ENCODE results near the gene CFAP74.

Gene CFAP74

DNA sequence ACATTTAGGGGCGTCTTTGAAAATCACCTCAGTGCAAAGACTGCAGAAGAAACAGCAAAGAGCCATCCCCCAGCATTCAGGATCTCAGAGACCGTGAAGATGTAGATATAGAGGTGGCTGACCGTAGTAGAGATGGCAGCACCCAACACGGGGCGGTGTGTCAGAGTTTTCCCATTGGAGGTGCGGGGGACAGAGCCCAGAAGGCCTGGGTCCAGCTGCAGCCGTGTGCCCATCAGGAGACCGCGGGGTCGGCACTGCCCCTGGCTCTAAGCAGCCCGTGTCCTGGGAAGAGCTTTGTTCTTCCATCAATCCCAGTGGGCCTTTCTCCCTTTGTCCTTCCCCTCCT, 16.7 kb upstream of the CFAP74 start:
- no peak for DNase-seq (ENCODE audit: low spot score)

DNA sequence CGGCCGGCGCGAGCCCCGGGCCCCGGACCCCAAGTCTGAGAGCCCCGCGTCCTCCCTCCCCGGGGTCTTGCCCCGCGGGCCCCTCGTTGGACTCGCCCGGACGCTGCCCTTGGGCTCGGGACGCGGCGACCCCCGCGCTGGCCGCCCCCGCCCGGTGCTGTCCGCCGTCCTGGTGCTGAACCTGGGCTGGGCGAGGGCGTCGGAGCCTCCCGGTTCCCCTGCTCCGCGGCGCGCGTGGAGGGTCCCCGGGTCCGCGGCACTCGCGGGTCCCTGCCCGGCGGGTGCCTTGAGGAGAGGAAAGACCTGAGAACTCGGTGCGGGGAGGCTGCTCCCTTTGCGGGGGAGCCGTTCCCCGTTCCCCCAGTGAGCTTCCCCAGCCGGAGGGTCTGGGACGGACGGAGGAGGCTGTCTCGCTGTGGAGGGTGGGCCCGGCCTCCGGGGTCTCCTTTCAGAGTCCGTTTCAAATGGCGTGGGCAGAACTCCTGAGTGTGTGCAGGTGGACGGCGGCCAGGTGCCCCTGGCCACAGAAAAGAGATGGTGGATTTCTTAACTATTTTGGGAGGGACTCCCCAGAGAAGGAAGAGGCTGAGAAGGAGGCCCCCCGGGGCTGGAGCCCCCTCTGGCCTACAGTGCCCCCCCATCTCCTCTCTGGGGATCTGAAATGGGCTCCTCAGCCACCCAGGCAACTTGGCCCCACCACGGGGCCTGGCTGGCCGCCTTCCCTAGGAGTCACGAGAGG, 16.2 kb upstream of the CFAP74 start:
- peak; percentile 91 for DNase-seq (ENCODE audit: low spot score)

DNA sequence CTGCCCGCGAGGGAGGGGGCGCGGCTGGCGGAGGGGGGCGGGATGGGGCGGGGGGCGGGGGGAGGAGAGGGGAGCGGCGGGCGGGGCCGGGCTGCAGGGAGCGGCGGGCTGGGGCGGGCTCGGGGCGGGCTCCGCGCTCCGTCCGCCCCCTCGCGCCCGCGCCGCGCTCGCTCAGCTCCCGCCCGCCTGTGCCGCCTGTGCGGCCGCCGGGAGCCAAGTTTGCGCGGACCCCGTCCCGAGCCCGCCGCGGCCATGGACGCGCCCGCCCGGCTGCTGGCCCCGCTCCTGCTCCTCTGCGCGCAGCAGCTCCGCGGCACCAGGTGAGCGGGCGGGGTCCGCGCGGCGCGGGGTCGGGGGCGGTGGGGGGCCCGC, 15.6 kb upstream of the CFAP74 start, which contains the start of gene GABRD:
Gene GABRD (plus strand): TSS at position 174 of the 372 bp plus-strand sequence. CDS start 79 bp downstream, at position 253.
- peak; percentile 92 for DNase-seq (ENCODE audit: low spot score)

DNA sequence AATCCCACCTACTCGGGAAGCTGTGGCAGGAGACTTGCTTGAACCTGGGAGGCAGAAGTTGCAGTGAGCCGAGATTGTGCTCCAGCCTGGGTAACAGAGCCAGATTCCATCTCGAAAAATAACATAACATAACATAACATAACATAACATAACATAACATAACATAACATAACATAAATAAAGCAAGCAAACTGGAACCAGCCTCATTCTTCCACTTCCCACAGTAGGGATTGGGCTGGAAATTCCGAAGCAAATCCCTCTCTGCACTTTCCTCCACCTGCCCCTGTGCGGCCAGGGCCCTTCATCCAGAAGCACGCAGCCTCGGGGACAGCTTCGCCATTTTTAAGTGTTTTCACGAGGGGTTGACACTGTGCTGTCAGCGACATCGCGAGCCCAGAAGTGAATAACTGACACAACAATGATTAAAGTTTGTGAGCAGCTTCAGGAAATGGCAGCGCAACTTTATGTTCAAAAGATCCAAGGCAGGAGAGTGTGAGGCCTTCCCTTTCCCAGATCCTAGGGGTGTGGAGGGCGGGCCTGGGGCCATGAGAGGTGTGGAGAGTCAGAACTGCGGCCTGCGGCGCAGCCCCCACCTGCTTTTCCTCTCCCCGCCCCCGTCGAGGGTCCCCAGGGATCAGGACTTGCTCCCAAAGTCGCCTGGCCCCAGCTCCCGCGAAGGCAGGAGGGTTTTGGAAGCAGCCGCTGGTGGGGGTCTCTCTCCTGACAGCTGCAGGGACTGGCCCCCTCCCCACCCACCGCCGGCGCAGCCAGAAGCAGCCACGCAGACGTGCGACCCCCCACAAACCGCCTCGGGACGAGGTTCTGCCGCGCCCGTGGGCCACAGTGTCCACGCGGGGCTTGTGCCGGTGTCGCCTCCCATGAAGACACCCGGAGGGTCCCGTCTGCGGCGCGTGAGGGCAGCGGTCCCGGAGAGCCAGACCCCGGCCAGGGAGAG, 14.9 kb upstream of the CFAP74 start:
- DNase-seq (ENCODE audit: low spot score) = no peak

DNA sequence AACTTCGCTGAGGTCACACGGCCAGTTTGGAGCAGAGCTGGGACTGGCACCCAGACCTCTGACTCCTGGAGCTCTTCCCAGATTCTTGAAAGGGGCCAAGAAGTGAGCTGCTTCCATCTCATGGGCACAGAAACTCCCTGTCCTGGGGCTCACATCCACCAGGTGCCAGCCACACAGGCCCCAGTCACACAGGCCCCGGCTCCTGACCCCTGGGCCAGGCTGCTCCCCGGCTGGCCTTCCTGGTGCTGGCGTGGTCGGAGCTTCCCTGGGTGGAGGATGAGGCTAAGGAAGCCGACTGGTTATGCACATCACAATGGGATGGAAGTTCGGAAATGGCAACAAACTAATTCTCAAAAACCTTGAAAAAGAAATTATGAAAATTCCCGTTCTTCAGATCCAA, 12.5 kb upstream of the CFAP74 start:
- no peak for DNase-seq (ENCODE audit: low spot score)

DNA sequence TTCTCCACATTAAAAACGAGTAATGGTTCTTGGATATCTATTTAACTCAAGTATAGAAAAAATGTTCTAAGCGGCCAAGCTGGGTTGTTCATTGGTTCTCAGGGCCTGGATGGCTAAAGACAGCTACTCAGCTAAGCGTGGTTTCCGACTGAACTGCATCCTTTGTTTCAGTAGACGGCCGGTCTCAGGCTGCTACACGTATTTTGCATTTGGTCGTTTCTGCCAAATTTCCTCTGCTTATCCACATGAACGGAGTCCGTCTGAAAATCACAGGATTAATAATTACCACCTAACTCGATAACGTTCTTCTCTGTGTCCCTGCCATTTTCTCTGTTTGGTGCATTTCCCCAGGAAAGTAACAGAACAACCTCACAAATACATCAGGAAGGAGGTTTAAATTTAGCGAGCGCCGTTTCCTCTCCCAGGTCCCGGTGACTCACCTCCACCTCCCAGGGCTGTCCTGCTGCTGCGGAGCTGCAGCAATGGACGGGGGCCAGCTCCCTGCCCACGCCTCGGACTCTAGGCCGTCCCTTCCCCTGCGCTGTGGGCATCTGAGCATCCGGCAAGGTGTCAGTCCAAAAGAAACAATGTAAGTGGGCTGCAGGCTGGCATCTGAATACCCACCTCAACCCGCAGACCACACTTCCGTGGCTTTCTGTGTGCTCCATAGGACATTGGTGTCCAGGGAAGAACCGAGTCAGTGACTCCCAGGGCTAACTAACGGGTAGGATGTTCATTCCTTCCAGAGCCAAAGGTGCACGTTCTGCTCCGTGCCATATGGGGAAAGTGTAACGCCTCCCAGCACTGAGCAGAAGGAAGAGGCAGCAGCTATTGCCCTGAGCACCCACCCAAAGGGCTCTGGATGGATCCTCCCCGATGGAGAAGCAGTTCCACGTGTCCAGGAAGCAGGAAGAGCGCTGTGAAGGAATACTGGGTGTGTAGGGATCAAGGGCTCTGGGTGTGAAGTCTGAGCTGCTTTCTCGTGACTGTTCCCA, 11.5 kb upstream of the CFAP74 start:
- DNase-seq (ENCODE audit: low spot score) = no peak

DNA sequence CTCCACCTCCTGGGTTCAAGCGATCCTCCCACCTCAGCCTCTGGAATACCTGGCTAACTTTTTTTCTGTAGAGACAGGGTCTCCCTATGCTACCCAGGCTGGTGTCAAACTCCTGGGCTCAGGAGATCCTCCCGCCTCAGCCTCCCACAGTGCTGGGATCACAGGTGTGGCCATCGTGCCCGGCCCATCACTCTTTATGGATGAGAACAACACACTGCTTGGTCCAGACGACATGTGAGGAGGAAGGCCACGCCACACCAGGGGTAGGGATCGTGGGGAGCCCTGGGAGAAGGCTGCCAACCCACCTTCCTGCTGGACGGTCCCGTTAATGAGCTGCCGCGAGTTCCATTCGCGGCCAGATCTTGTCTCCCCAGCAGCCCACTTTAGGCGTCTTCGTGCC, 10.6 kb upstream of the CFAP74 start:
- no peak for DNase-seq (ENCODE audit: low spot score)

DNA sequence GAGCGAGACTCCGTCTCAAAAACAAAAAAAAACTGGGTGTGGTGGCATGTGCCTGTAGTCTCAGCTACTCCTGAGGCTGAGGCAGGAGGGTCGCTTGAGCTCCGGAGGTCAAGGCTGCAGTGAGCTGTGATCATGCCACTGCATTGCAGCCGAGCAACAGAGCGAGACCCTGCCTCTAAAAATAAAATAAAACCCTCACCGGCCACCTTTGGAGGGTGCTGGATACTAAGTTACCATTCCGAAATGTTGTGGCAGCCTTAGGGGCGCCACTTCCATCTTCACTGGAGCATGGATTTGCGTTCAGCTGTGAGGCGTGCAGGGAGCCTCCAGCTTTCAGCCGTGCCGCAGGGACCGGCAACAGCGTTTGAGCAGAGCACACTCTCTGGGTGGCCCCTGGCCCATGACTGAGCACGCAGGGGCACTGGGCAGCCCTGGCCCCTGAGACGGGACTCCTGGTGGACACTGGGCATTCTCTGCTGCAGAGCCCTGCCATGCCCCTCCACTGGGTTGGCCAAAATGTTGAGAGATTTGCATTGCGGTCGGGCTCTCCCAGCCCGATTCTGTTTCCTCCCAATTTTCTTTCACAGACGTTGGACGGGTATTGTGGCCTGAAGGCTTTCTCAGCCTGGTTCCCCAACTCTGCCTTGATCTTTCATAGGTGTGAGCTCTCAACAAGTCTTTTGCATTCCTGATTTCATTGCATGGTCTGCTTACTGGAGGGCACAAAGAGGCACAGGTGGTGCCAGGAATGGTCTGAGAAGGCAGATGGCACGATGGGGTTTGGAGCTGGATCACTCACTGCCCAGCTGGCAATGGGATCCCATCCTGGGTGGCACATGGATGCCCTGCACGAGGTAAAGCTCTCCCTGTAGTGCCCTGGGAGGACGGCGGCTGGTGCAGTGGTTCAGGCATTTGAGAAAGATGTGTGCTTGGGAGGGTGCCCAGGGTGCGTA, 5.8 kb upstream of the CFAP74 start:
- DNase-seq (ENCODE audit: low spot score) = no peak

DNA sequence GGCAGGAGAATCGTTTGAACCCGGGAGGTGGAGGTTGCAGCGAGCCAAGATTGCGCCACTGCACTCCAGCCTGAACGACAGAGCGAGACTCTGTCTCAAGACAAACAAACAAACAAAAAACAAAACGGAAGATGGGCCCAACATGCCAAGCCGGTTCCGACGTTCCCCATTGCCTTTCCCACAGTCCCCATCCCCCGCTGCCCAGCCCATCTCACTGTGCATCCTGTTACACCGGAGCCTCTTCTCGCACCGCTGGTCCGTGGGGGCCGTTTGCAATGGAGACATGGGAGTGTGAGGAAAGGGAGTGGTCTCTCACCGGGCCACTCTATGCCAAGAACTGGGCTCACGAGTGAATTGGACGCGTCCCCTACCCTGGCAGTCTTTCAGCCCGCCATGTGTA, 1.3 kb upstream of the CFAP74 start:
- no peak for DNase-seq (ENCODE audit: low spot score)

DNA sequence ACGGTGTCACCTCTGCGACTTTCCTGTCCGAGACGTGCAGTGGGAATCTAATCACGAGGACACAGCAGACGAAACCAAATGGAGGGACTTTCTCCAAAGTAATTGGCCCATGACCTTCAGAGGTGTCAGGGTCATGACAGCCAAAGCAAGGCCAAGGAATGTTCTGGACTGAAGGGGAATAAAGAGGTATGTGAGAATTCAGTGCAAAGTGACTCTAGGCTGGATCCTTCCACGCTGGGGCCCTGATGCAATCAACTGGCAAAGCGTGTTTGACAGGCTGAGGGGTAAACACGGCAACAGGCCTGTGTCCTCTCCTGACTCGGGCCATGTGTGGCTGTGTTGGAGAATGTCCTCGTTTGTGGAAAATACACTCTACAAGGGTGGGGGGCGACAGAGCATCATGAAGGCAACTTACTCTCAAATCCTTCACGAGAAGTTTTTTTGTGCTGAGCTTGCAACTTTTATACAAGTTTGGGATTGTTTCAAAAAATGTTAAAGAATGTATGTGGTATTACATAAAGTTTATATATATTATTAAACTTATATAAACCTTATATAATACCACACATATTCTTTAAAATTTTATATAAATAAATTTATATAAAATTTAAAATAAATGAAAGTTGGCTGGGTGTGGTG, 1.7 kb downstream of the CFAP74 start:
- DNase-seq (ENCODE audit: low spot score) = no peak

DNA sequence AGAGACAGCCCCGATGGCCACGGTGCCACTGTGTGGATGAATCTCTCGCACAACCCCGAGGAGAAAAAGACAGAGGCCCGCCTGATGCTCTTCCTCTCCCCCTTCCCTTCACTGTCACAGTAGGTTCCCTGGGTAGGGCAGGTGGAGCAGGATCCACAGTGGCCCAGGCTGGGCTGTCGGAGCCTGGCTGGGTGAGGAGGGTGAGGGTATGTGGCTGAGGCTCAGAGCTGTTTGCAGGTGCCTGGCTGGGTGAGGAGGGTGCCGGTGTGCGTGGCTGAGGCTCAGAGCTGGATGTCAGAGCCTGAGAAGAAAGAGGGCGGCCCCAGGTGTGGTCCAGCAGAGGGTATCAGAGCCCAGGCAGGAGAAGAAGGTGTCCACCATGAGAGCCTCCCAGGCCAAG, 2.7 kb downstream of the CFAP74 start:
- no peak for DNase-seq (ENCODE audit: low spot score)

DNA sequence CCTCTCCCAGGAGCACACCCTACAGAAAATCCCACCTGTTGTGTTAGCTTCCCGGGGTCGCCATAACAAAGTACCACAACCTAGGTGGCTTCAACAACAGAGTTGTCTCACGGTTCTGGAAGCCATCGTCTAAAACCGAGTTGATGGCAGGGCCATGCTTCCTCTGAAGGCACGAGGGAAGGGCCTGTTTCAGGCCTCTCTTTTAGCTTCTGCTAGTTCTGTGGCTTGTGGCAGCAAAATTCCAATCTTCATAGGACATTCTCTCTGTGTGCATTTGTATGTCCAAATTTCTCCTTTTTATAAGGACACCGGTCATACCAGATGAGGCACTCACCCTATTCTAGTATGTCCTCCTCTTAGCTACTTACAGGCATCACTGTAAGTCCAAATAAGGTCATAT, 3.2 kb downstream of the CFAP74 start:
- no peak for DNase-seq (ENCODE audit: low spot score)

DNA sequence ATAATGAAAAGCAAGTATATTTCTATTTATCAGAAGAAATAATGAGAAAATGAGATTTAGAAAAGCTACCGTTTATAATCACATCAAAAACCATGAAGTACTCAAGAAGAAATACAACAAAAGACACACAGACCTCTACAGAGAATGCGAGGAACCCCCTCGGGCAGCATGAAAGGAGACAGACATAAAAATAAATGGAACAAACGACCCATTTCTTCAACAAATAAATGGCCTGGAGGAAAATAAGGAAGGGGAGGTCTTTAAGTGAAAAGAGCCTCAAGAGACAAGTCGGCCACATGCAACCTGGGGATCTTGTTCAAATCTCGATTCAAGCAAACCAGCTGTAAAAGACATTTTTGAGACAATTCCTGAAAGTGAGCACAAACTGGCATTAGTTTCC, 6.0 kb downstream of the CFAP74 start:
- DNase-seq (ENCODE audit: low spot score) = no peak

DNA sequence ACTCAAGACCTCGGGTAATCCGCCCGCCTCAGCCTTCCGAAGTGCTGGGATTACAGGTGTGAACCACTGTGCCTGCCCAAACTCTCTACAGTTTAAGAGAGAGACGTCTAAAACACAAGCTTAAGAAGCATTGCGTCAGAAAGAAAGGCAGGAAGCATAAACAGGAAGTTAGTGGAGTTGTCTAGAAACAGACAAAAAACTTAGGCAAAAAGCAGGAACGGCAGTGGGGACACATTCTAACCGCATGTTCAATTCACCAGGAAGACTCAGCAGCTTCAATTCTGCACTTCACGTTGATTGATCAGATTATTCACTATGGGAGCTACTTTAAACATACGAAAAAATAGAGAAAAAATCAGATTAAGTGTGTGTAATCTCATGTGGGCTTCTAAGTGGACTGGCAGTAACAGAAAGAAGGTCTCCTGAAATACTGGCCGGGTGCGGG, 7.4 kb downstream of the CFAP74 start:
- DNase-seq (ENCODE audit: low spot score) = no peak

DNA sequence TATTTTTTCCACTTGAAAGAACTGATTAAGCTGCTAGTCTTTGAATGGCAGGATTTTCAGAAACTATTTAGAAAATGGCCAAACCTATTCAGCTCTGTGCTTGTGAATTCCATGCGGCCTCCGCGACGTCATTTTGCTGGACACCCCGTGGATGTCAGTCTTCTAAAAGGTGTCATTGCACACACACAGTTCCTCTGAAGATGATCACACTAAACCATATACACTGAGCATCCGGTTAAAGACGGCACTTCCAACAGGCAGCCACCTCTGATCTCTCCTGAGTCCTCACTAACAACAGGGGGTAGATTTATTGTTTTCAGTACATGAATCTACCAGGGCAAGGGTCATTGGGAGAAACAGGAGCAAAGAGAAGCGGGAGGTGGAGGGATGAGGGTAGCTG, 9.1 kb downstream of the CFAP74 start:
- no peak for DNase-seq (ENCODE audit: low spot score)

DNA sequence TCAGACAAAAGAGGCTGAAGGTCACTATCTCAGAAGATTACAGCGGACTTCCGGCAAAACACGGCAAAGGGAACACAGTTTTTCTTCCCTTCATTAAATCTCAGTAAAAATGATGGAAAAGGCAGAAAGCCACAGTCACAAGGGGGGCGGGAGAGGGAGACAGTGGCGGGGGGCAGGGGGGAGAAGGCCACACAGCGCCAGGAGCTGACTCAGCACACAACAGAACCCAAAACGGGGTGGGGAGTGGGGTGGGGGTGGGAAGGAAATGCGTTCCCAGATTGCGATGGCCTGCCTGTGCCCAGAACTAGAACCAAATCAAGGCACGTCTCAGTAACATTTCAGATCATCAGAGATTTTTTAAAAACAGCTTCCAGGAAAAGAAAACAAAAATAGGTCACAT, 13.4 kb downstream of the CFAP74 start:
- DNase-seq (ENCODE audit: low spot score) = peak; percentile 9

DNA sequence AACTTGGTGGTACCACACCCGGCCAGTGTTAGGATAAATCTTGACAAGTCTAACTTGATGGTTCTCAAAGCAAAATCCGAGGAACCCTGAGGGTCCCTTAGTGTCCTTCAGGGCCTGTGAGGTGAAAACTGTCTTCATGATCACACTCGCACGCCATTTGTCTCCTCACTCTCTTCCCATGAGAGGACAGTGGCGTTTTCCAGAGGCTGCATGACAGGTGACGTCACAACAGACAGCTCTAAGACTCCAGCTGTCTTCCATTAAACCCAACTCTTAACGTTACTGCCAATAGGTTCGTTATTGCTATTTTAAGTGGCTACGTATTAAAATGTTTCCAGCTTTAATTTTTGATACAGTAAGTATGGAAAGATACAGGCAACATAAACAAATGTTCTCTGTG, 13.8 kb downstream of the CFAP74 start:
- DNase-seq (ENCODE audit: low spot score) = peak; percentile 2

DNA sequence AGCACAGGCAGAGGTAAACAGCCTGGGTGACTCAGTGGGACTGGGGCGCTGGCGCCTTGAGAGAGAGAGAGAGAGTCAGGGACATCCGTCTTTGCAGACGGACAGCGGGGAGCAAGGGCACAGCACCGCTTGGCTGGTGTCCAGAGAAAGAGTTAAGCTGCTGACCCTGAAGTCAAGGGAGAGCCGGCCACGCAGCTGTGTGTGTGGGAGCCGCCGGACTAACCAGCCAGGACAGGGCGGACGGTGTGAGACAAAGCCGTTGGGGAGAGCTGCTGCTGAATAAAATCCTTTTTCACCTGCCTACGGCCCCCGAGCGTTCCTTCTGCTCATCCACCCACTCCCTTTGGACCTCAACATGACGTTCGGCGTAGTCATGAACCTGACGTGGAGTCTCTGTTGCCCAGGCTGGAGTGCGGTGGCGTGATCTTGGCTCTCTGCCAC, 14.5 kb downstream of the CFAP74 start:
- DNase-seq (ENCODE audit: low spot score) = peak; percentile 6

DNA sequence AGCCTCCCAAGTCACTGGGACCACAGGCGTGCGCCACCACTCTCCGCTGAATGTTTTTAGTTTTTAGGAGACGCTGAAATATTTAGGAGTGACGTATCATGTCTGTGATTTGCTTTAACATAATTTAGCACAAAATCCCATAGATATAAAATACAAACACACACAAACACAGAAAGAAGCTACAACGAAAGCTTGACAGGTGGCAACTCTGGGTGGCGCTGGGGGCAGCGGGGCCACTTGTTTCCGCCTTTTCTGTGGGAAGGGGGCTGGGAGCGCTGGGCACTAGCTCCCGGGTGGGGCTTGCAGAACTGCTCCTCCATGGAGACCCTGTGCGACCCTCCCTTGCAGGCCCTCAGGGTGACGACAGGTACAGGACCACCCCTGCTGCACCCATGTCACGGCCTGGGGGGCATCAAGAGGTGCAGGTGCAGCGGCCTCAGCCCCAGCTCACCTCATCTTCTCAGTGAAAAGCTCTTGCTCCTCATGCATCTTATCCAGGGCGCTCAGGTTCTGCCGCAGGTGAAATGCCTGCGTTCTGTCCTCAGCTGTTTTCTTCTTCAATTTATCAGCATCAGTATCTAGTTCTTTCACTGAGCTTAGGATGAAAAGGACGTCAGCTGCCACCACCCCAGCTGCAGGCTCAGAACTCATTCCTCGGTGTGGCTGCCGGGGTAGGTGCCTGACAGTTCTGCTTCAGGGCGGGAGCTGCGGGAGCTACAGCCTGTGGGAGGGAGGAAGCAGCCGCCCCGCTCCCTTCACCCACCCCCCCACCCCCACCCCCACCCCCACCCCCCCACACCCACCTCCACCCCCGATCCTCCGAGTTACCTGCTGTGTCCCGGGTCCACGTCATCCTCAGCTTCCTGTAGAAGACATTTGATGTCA, 15.3 kb downstream of the CFAP74 start:
- peak; percentile 36 for DNase-seq (ENCODE audit: low spot score)
